GM12878 (cell line): Measurements from ENCODE around the gene PITPNM1. TPM values are rescaled to one million over a fixed set of nuclear protein-coding genes. Genes with fewer than 3 reads are reported as not detected.

Source experiments
- ATAC-seq: fragments of 200-7000 bp; cut with Tn5 transposase; 3 replicates; pipeline ENCODE4 v1.9.1; 2020; ENCODE audit warnings: mild to moderate bottlenecking, moderate library complexity
- BruUV-seq: library from RNA; stranded (reverse); fragments of 400-500 nt; replicated peaks from 2 replicates; lab custom pipeline; 2021; lab: Mats Ljungman, UMichigan
- CTCF ChIA-PET: fragments of 300-600 bp; sonication (Branson Sonifier 250); formaldehyde crosslinking; extraction: SDS; loops from one replicate; lab custom pipeline; 2021; ENCODE audit warnings: inconsistent platforms; lab: Yijun Ruan, JAX
- POLR2A ChIA-PET: fragments of 350-600 bp; formaldehyde crosslinking; extraction: SDS; loops from one replicate; lab custom pipeline; 2021; ENCODE audit warnings: inconsistent platforms; lab: Charles Lee
- RAD21 ChIA-PET: fragments of 300-600 bp; sonication (Branson Sonifier 250); formaldehyde crosslinking; loops from one replicate; lab custom pipeline; 2023; ENCODE audit warnings: antibody characterized with exemption; ENCODE audit not compliant: unreplicated experiment; lab: Charles Lee
- SMC1A ChIA-PET: fragments of 300-600 bp; sonication (Branson Sonifier 250); formaldehyde crosslinking; loops from one replicate; lab custom pipeline; 2023; ENCODE audit not compliant: unreplicated experiment, uncharacterized antibody; lab: Charles Lee
- DNase-seq: peaks from one replicate; pipeline ENCODE4 v3.0.0-alpha.2; 2011; ENCODE audit warnings: low read depth, low spot score
- FAIRE-seq: peaks from 3 replicates; lab custom pipeline; 2011; peaks lifted over from hg19 to GRCh38; lab: Jason Lieb, UNC
- H2AFZ ChIP-seq: 2 replicates; pipeline ENCODE4 v1.6.0; 2011; ENCODE audit warnings: low read depth, low read length, control low read depth; ENCODE audit not compliant: control insufficient read depth
- H3K27ac ChIP-seq: 2 replicates; pipeline ENCODE4 v1.5.1; 2011; ENCODE audit warnings: control low read depth; ENCODE audit not compliant: control insufficient read depth, insufficient read depth
- H3K27me3 ChIP-seq, 2 experiments: replicated peaks in 1 of 2; 2 replicates each; pipeline versions ENCODE4 v1.6.0 to v1.6.1; 2011; ENCODE audit warnings: low read length in 1 of 2; ENCODE audit not compliant: control insufficient read depth in 2 of 2, insufficient read depth in 2 of 2
- H3K36me3 ChIP-seq, 2 experiments: 2 replicates each; pipeline ENCODE4 v1.5.1; 2011; ENCODE audit warnings: low read length in 1 of 2; ENCODE audit not compliant: control insufficient read depth in 2 of 2, insufficient read depth in 2 of 2
- H3K4me1 ChIP-seq: 2 replicates; pipeline ENCODE4 v1.6.1; 2011; ENCODE audit warnings: mild to moderate bottlenecking, low read length, moderate library complexity, mixed read lengths; ENCODE audit not compliant: control insufficient read depth, insufficient read depth
- H3K4me2 ChIP-seq: 2 replicates; pipeline ENCODE4 v1.6.0; 2011; ENCODE audit warnings: control low read depth; ENCODE audit not compliant: control insufficient read depth, insufficient read depth
- H3K4me3 ChIP-seq: fragments of 200-600 bp; sonication (generic); 2 replicates; pipeline ENCODE4 v1.5.1; 2016
- H3K79me2 ChIP-seq: 2 replicates; pipeline ENCODE4 v1.6.0; 2011; ENCODE audit warnings: low read length; ENCODE audit not compliant: control insufficient read depth, insufficient read depth
- H3K9ac ChIP-seq: 2 replicates; pipeline ENCODE4 v1.8.0; 2011; ENCODE audit warnings: low read length, control low read depth, mixed read lengths; ENCODE audit not compliant: control insufficient read depth, insufficient read depth
- H3K9me3 ChIP-seq: replicated peaks from 3 replicates; pipeline ENCODE4 v1.5.1; 2011; ENCODE audit warnings: mild to moderate bottlenecking, low read length; ENCODE audit not compliant: control insufficient read depth, insufficient read depth
- H4K20me1 ChIP-seq: 2 replicates; pipeline ENCODE4 v1.6.0; 2011; ENCODE audit not compliant: control insufficient read depth, insufficient read depth
- CBX5 ChIP-seq: sonication (generic); IDR thresholded peaks from 2 replicates; pipeline ENCODE4 v1.6.1; 2016; ENCODE audit warnings: low read depth, moderate library complexity, mild to moderate bottlenecking, inconsistent platforms
- NRF1 ChIP-seq: conservative IDR thresholded peaks from 2 replicates; pipeline ENCODE4 v1.6.1; 2011; ENCODE audit warnings: mild to moderate bottlenecking, low read depth, low read length, improper control_type of control experiment
- RFX5 ChIP-seq: IDR thresholded peaks from 2 replicates; pipeline ENCODE4 v1.6.1; 2011; ENCODE audit warnings: low read depth, low read length, improper control_type of control experiment
- WGBS: methylation state at CpG from one replicate; pipeline ENCODE4 v1.1.6; 2016; ENCODE audit warnings: low lambda C conversion rate; ENCODE audit not compliant: insufficient replicate concordance, insufficient coverage; ENCODE audit errors: missing lambda C conversion rate; 5-methylcytosine and 5-hydroxymethylcytosine counted together
- in situ Hi-C: fragments of 300-500 bp; cut with MboI; formaldehyde crosslinking; loops from 9 replicates; pipeline ENCODE4 v1.14.3; 2018; ENCODE audit warnings: mixed read lengths
- intact Hi-C: fragments of 100-400 bp; cut with micrococcal nuclease; formaldehyde crosslinking; loops from one replicate; pipeline ENCODE4 v1.14.2; 2022; ENCODE audit not compliant: unreplicated experiment
- polyA plus RNA-seq, 11 experiments: library from polyadenylated mRNA; depleted of rRNA in 4 of 11; unstranded in 6 of 11; stranded (reverse) in 5 of 11; fragments of >200 nt; fragmentation: Nextera tagmentation in 4 of 11; fragmentation: Illumina TruSeq in 1 of 11; extraction: Ambion mirVana in 4 of 11; extraction: Trizol in 1 of 11; gene quantifications; 1 replicate in 1 of 11; 2 replicates in 10 of 11; pipeline versions ENCODE4 v1.2.1 to v1.2.3, GENCODE V29; 2011 to 2016; ENCODE audit warnings: inconsistent platforms in 2 of 11, missing spikeins in 2 of 11, low read depth in 1 of 11
- total RNA-seq, 4 experiments: library from RNA; depleted of rRNA in 3 of 4; stranded (reverse); fragments of >200 nt in 3 of 4; fragmentation: Illumina TruSeq in 1 of 4; extraction: Trizol in 1 of 4; gene quantifications; 2 replicates each; pipeline versions ENCODE4 v1.2.1 to v1.2.3, GENCODE V29; 2013 to 2021
- TF ChIP-seq, protein P1 (sequence below): fragments of 450-650 bp; IDR thresholded peaks from 2 replicates; pipeline ENCODE4 v1.6.1; 2018; ENCODE audit warnings: borderline replicate concordance, mild to moderate bottlenecking; ENCODE audit not compliant: partially characterized antibody

PITPNM1 gene
- total and polyA plus RNA-seq, 10 of the 15 experiments (the other 5 are each of a cell fraction or from before 2014, with no cell fraction given): 0.11 to 56.8 (median 16.5) TPM

DNA sequence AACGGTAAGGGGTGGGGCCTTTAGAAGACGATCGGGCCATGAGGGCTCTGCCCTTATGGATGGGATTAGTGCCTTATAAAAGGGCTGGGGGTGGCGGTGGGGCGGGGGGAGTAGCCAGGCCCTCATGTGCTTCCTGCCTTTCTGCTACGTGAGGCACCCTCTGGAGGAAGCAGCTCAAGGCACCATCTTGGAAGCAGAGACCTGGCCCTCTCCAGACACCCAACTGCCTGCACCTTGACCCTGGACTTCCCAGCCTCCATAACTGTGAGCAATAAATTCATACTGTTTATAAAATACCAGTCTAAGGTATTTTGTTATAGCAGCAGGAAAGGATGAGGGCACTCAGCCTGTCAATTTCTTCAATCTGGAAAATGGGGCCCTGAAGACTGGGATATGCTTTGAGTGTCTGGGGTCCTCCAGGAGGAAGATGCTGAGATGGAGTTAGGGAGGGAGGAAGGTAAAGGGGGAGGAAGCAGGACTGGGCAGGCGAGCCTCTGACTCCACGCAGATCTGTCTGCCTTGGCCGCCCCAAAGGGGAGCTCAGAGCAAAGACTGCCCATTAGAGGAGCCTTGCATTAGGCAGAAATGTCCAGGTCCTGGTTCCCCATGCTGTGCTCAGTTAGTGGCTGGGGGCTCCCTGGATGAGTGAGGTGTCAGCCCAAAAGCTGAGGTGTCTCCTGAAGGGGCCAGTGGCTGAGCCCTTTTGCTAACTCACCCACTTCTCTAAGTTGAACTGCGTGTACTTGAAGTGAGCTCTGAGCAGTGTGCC, 12.8 kb upstream of the PITPNM1 start:
- DNase-seq (no peak), FAIRE-seq (no peak), ATAC-seq (no peak)
- 60% methylated on average over 10 of the region's 10 CpGs for WGBS
- Histone ChIP-seq H4K20me1 (no peaks in the 10 kb centered on the region), H3K27me3 (no peaks in the 10 kb centered on the region; a peak in 2 of 4 replicates), H3K79me2 (no peaks in the 10 kb centered on the region), H3K4me2 (no peak overlapping the region), H3K4me3 (no peak overlapping the region), H3K36me3 (no peaks in the 10 kb centered on the region), H3K4me1 (no peaks in the 10 kb centered on the region), H3K9me3 (no peaks in the 10 kb centered on the region), H3K9ac (no peak overlapping the region), H3K27ac (no peak overlapping the region), H2AFZ (no peak overlapping the region)
- no TSS peak for BruUV-seq
- intact Hi-C loops (no loop called here), in situ Hi-C loops (no loop called here)
- TF ChIP-seq NRF1 (no peak), CBX5 (no peak), RFX5 (no peak)
- TF ChIP-seq, protein P1, sequence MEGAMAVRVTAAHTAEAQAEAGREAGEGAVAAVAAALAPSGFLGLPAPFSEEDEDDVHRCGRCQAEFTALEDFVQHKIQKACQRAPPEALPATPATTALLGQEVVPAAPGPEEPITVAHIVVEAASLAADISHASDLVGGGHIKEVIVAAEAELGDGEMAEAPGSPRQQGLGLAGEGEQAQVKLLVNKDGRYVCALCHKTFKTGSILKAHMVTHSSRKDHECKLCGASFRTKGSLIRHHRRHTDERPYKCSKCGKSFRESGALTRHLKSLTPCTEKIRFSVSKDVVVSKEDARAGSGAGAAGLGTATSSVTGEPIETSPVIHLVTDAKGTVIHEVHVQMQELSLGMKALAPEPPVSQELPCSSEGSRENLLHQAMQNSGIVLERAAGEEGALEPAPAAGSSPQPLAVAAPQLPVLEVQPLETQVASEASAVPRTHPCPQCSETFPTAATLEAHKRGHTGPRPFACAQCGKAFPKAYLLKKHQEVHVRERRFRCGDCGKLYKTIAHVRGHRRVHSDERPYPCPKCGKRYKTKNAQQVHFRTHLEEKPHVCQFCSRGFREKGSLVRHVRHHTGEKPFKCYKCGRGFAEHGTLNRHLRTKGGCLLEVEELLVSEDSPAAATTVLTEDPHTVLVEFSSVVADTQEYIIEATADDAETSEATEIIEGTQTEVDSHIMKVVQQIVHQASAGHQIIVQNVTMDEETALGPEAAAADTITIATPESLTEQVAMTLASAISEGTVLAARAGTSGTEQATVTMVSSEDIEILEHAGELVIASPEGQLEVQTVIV: no peak
- ChIA-PET RAD21 (no interaction called here), SMC1A (no interaction called here), POLR2A (interaction anchor here (0.5 kb wide), 1 partner anchor 127 kb away, joined by 5 read pairs; no protein-coding TSS in a partner anchor), CTCF (interaction anchor here (1.6 kb wide), 1 partner anchor 166 kb away, joined by 3 read pairs; no protein-coding TSS in a partner anchor)
